PC-3 (cell line): ENCODE results near the gene ENPP3.

Experiments
- EZH2 ChIP-seq: fragments of 300-600 bp; sonication (generic); IDR thresholded peaks from one replicate; pipeline ENCODE4 v1.6.1; 2017; ENCODE audit warnings: antibody characterized with exemption, mild to moderate bottlenecking, low read length; ENCODE audit not compliant: unreplicated experiment
- EZH2phosphoT487 ChIP-seq: fragments of 300-600 bp; sonication (generic); IDR thresholded peaks from 2 replicates; pipeline ENCODE4 v1.6.1; 2018; ENCODE audit warnings: mild to moderate bottlenecking, antibody characterized with exemption, low read length, borderline replicate concordance
- TF ChIP-seq, protein P1 (sequence below): fragments of 300-600 bp; sonication (generic); conservative IDR thresholded peaks from 2 replicates; pipeline ENCODE4 v1.5.1; 2017; ENCODE audit warnings: antibody characterized with exemption, low read depth, mild to moderate bottlenecking, low read length

DNA sequence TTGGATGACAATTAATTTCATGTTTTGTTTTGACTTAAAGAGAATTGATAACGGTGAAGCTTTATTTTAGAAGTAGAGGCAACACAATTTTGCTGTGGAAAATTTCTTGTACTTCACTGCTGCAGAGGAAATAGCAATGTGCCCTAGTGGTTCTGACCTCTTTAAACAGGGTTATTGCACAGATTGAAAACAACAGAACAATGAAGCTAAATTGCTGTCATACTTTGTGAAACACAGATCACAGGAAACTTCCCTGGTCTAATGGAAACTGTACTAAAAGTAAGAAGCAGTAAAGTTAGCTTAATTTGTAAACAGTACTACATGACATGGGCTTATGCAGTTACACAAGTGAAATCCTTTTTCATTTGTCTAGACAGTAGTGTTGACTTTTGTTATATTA is 32.8 kb downstream of the ENPP3 start:
- TF ChIP-seq, protein P1, sequence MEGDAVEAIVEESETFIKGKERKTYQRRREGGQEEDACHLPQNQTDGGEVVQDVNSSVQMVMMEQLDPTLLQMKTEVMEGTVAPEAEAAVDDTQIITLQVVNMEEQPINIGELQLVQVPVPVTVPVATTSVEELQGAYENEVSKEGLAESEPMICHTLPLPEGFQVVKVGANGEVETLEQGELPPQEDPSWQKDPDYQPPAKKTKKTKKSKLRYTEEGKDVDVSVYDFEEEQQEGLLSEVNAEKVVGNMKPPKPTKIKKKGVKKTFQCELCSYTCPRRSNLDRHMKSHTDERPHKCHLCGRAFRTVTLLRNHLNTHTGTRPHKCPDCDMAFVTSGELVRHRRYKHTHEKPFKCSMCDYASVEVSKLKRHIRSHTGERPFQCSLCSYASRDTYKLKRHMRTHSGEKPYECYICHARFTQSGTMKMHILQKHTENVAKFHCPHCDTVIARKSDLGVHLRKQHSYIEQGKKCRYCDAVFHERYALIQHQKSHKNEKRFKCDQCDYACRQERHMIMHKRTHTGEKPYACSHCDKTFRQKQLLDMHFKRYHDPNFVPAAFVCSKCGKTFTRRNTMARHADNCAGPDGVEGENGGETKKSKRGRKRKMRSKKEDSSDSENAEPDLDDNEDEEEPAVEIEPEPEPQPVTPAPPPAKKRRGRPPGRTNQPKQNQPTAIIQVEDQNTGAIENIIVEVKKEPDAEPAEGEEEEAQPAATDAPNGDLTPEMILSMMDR: no peak
- no peak for TF ChIP-seq EZH2
- no peak for TF ChIP-seq EZH2phosphoT487
